Esophagus muscularis mucosa (tissue), 4 donors: ENCODE results near the gene NRP1. TPM values are rescaled to one million over a fixed set of nuclear protein-coding genes. Genes with fewer than 3 reads are reported as not detected.
A peak's percentile ranks its signal among the peaks of the same experiment; 100 is the strongest.

Experiments used
- DNase-seq: peaks from one replicate; pipeline ENCODE4 v3.0.0-alpha.2; 2017; ENCODE audit errors: extremely low spot score
- H3K27ac ChIP-seq, 4 donors: fragments of 200-600 bp; sonication (generic); replicated peaks in 1 of 4; 1 replicate in 3 of 4; 2 replicates in 1 of 4; pipeline ENCODE4 v1.5.1; 2016 to 2019; ENCODE audit warnings: mild to moderate bottlenecking in 1 of 4
- H3K27me3 ChIP-seq, 4 donors: fragments of 200-600 bp; sonication (generic); one replicate each; pipeline versions ENCODE4 v1.5.1 to v1.6.0; 2016 to 2019
- H3K36me3 ChIP-seq, 4 donors: fragments of 200-600 bp; sonication (generic); one replicate each; pipeline ENCODE4 v1.5.1; 2016 to 2019
- H3K4me1 ChIP-seq, 4 donors: fragments of 200-600 bp; sonication (generic); one replicate each; pipeline ENCODE4 v1.5.1; 2016 to 2019
- H3K4me3 ChIP-seq, 4 donors: fragments of 200-600 bp; sonication (generic); 1 replicate in 2 of 4; 2 replicates in 2 of 4; pipeline ENCODE4 v1.5.1; 2016 to 2019; ENCODE audit warnings: mild to moderate bottlenecking in 4 of 4, moderate library complexity in 1 of 4
- H3K9me3 ChIP-seq, 4 donors: fragments of 200-600 bp; sonication (generic); 1 replicate in 3 of 4; 2 replicates in 1 of 4; pipeline ENCODE4 v1.5.1; 2016 to 2019
- CTCF ChIP-seq, 3 experiments: fragments of 200-600 bp in 2 of 3; fragments of 450-650 bp in 1 of 3; sonication (generic) in 2 of 3; IDR thresholded peaks; one replicate each; pipeline ENCODE4 v1.5.1; 2017 to 2019; ENCODE audit warnings: antibody characterized with exemption in 3 of 3, mild to moderate bottlenecking in 2 of 3, moderate library complexity in 1 of 3
- EP300 ChIP-seq: sonication (generic); formaldehyde crosslinking; IDR thresholded peaks from one replicate; pipeline ENCODE4 v1.6.1; 2017; ENCODE audit warnings: antibody characterized with exemption
- POLR2A ChIP-seq: fragments of 450-650 bp; IDR thresholded peaks from one replicate; pipeline ENCODE4 v1.6.1; 2017; ENCODE audit warnings: antibody characterized with exemption, moderate library complexity, mild to moderate bottlenecking, low read depth
- POLR2AphosphoS5 ChIP-seq, 2 donors: sonication (generic); formaldehyde crosslinking; IDR thresholded peaks; one replicate each; pipeline ENCODE4 v1.6.1; 2017; ENCODE audit warnings: antibody characterized with exemption in 2 of 2
- WGBS: methylation state at CpG from one replicate; pipeline ENCODE4 v1.1.5; 2018; 5-methylcytosine and 5-hydroxymethylcytosine counted together
- intact Hi-C: fragments of 100-400 bp; cut with DNase I; formaldehyde crosslinking; loops from one replicate; pipeline ENCODE4 v1.15.1; 2023
- total RNA-seq, 4 donors: library from RNA; depleted of rRNA; stranded (reverse); fragments of >200 nt; gene quantifications; one replicate each; pipeline versions ENCODE4 v1.1.0 to v1.2.1, GENCODE V29; 2016

The NRP1 gene
- total RNA-seq, 4 donors from 2014 or later: 36.5 to 64.4 (median 54.1) TPM

- Histone ChIP-seq H3K27me3 (no peaks in the 10 kb centered on the region), H3K27ac (peak overlapping the region in 1 of 4 donors; percentile 16), H3K4me1 (peaks cover 0 to 10% (median 6%) of the 10 kb centered on the region in 4 donors), H3K9me3 (no peaks in the 10 kb centered on the region), H3K36me3 (peaks cover 28 to 54% (median 40%) of the 10 kb centered on the region in 4 donors), H3K4me3 (no peak overlapping the region)
- intact Hi-C loops: no loop called here
- TF ChIP-seq POLR2AphosphoS5 (IDR thresholded peaks at IDR 0.05) (no peak), EP300 (no peak), POLR2A (no peak), CTCF (IDR thresholded peaks at IDR 0.05) (no peak)
- 70% methylated on average over 8 of the region's 8 CpGs for WGBS
- DNase-seq: no peak
Observed at GRCh38 chr10:33179067-33179466, 155.4 kb downstream of the NRP1 start.

DNA sequence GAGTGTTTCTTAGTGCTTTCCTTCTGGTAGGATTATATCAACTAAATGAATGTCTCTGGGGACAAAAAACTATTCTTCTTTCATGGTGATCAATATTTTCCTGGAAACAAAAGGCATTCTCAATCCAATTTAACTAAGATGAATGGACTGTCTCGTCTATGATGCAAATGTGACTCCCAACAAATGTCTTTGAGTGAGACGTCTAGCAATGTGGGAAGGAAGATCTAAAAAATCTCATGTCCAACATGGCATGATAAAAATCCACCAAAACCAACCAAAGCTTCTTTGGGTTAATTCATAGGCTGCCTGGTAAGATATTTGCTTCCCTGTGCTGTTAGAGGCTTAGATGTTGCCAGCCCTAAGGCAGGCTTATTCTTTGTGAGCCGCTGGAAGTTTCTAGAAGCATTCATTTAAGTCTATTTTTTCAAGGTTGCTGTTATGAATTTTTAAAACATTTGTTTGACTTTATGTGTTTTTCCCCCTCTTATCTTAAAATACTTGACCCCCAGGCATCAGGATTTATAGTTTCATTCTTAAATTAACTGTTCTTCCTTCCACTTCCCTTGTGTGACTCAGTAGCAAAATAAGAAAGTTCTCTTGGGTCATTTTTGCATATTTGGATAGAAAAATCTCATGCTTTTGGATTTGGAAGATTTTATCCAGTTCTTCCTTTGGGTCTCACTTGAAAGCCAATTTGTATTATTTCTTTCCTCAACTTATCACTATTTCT, 156.3 kb downstream of the NRP1 start:
- Histone ChIP-seq H3K27ac (no peak overlapping the region), H3K36me3 (peaks cover 19 to 45% (median 35%) of the 10 kb centered on the region in 4 donors), H3K9me3 (no peaks in the 10 kb centered on the region), H3K4me1 (peaks cover 0 to 10% (median 6%) of the 10 kb centered on the region in 4 donors), H3K27me3 (no peaks in the 10 kb centered on the region), H3K4me3 (no peak overlapping the region)
- TF ChIP-seq POLR2A (no peak), POLR2AphosphoS5 (IDR thresholded peaks at IDR 0.05) (no peak), EP300 (no peak)
- DNase-seq: no peak
- WGBS: 61% methylated on average over 3 of the region's 3 CpGs
- intact Hi-C loops: no loop called here

- intact Hi-C loops: no loop called here
- no peaks in the 10 kb centered on the region for H3K27me3 ChIP-seq
- H3K4me3 ChIP-seq: no peak overlapping the region
- no peak for DNase-seq
- peaks cover 9 to 30% (median 26%) of the 10 kb centered on the region in 4 donors for H3K36me3 ChIP-seq
- H3K27ac ChIP-seq: no peak overlapping the region
- WGBS: 88% methylated on average over 2 of the region's 2 CpGs
- H3K9me3 ChIP-seq: no peaks in the 10 kb centered on the region
- TF ChIP-seq CTCF (IDR thresholded peaks at IDR 0.05) (no peak), POLR2AphosphoS5 (IDR thresholded peaks at IDR 0.05) (no peak), EP300 (no peak), POLR2A (no peak)
- H3K4me1 ChIP-seq: peaks cover 0 to 10% (median 6%) of the 10 kb centered on the region in 4 donors
Observed at GRCh38 chr10:33176688-33177087, 157.8 kb downstream of the NRP1 start.

DNA sequence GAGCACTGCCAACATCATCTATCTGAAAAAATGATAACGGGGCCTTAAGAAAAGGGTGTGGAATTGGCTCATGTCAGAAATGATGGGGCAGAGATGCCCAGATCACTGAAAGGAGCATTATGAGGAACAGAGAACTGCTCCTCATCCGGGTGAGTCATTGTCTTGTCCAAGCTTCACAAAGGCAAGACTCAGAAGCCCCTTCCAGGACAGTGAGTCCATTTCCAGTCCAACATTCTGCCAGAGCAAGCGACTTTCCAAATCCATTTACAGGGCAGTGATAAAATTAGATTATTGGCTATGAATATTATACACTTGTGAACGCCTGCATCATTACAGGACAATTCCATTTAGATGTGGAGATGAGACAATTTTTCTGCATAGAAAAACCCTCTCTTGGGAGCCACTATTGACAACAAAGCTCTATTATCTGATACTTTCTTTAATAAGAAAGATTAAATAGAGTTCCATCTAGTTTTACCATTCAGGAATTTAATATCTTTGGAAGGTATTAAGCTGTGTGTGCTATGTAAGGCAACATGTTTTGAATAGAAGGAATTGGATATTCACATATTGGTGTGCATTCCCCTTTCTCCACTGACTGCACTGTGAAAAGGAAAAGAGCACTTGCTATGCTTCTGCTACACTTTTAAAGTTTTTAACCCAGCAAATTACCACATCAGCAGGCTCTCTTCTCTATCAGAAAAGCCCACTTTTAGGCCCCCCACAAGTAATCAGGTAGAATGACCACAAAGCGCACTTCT, 159.6 kb downstream of the NRP1 start:
- Histone ChIP-seq H3K36me3 (peaks cover 0 to 12% (median 8%) of the 10 kb centered on the region in 4 donors), H3K27me3 (no peaks in the 10 kb centered on the region), H3K9me3 (no peaks in the 10 kb centered on the region), H3K4me1 (peaks cover 0 to 10% (median 6%) of the 10 kb centered on the region in 4 donors), H3K4me3 (no peak overlapping the region), H3K27ac (no peak overlapping the region)
- TF ChIP-seq EP300 (no peak), POLR2AphosphoS5 (IDR thresholded peaks at IDR 0.05) (no peak), CTCF (IDR thresholded peaks at IDR 0.05) (no peak), POLR2A (no peak)
- 68% methylated on average over 5 of the region's 5 CpGs for WGBS
- no peak for DNase-seq
- intact Hi-C loops: no loop called here

- WGBS: 67% methylated on average over 3 of the region's 3 CpGs
- intact Hi-C loops: no loop called here
- Histone ChIP-seq H3K4me3 (no peak overlapping the region), H3K27ac (no peak overlapping the region), H3K36me3 (no peaks in the 10 kb centered on the region), H3K9me3 (no peaks in the 10 kb centered on the region), H3K4me1 (no peaks in the 10 kb centered on the region), H3K27me3 (no peaks in the 10 kb centered on the region)
- TF ChIP-seq EP300: no peak
- TF ChIP-seq POLR2AphosphoS5 (IDR thresholded peaks at IDR 0.05): no peak
- no peak for TF ChIP-seq CTCF (IDR thresholded peaks at IDR 0.05)
- TF ChIP-seq POLR2A: no peak
- DNase-seq: no peak
Observed at GRCh38 chr10:33165911-33166310, 168.6 kb downstream of the NRP1 start.
